ENCODE results near the gene GRB2.
"Not testable (repeated sequence)": the region's sequence is repeated elsewhere in the genome, so short reads cannot be mapped to it uniquely, and the experiment has no call there.

GRB2 gene

GRCh38 chr17:75315541-75316243 lies 89.8 kb downstream of the GRB2 start:
- no peak for DNase-seq

GRCh38 chr17:75313941-75314551 lies 91.4 kb downstream of the GRB2 start:
- DNase-seq: no peak

GRCh38 chr17:75308732-75309629 lies 96.5 kb downstream of the GRB2 start:
- no peak for DNase-seq

- DNase-seq: no peak
Measured at GRCh38 chr17:75307957-75308731, 97.3 kb downstream of the GRB2 start.

- DNase-seq: no peak
Measured at GRCh38 chr17:75301502-75302206, 103.8 kb downstream of the GRB2 start.

- DNase-seq: no peak
Measured at GRCh38 chr17:75301049-75301448, 104.4 kb downstream of the GRB2 start.

GRCh38 chr17:75300280-75300679 lies 105.2 kb downstream of the GRB2 start:
- DNase-seq: no peak

- no peak for DNase-seq
Measured at GRCh38 chr17:75295201-75296158, 110.0 kb downstream of the GRB2 start.

- not testable (repeated sequence) for DNase-seq
Measured at GRCh38 chr17:75292810-75293448, 112.5 kb downstream of the GRB2 start.

GRCh38 chr17:75289832-75290337 lies 115.6 kb downstream of the GRB2 start:
- DNase-seq: no peak

GRCh38 chr17:75289115-75289831 lies 116.2 kb downstream of the GRB2 start, which contains the start of gene SLC25A19:
Gene SLC25A19, minus strand, starts transcription at chr17:75289433. Its CDS starts 2,669 bp downstream, at chr17:75286764.
- DNase-seq: peak; percentile 92

- DNase-seq: peak; percentile 10
Measured at GRCh38 chr17:75288770-75289114, 116.7 kb downstream of the GRB2 start.

- DNase-seq: no peak
Measured at GRCh38 chr17:75288359-75288758, 117.1 kb downstream of the GRB2 start.

GRCh38 chr17:75287221-75287620 lies 118.3 kb downstream of the GRB2 start:
- no peak for DNase-seq

- no peak for DNase-seq
Measured at GRCh38 chr17:75285123-75285522, 120.4 kb downstream of the GRB2 start.

GRCh38 chr17:75280189-75280588 lies 125.3 kb downstream of the GRB2 start:
- not testable (repeated sequence) for DNase-seq

GRCh38 chr17:75277664-75278071 lies 127.8 kb downstream of the GRB2 start:
- no peak for DNase-seq

GRCh38 chr17:75273977-75274708 lies 131.3 kb downstream of the GRB2 start:
- DNase-seq: no peak

- no peak for DNase-seq
Measured at GRCh38 chr17:75272848-75273184, 132.7 kb downstream of the GRB2 start.
